HG03060 (cell line): ENCODE measurements around the gene TIAM2.
"Not testable (repeated sequence)": the region's sequence is repeated elsewhere in the genome, so short reads cannot be mapped to it uniquely, and the experiment has no call there.

Experiments used
- ATAC-seq: cut with Tn5 transposase; IDR thresholded peaks from one replicate; pipeline ENCODE4 v1.9.1; 2021; ENCODE audit warnings: low read depth, moderate number of reproducible peaks; ENCODE audit not compliant: unreplicated experiment

Gene TIAM2

GRCh38 chr6:154989448-154989847, 5.7 kb upstream of the TIAM2 start:
- no peak for ATAC-seq

- no peak for ATAC-seq
These were observed 3.9 kb upstream of the TIAM2 start for GRCh38 chr6:154991207-154991606.

- ATAC-seq, result no peak
These were observed 2.1 kb upstream of the TIAM2 start for GRCh38 chr6:154993026-154993425.

GRCh38 chr6:154993710-154994109, 1.4 kb upstream of the TIAM2 start:
- no peak for ATAC-seq

GRCh38 chr6:154994836-154995253, 270 bp upstream of the TIAM2 start:
- no peak for ATAC-seq

- no peak for ATAC-seq
These were observed 988 bp downstream of the TIAM2 start for GRCh38 chr6:154996016-154996590.

- no peak for ATAC-seq
These were observed 1.8 kb downstream of the TIAM2 start for GRCh38 chr6:154996841-154997311.

- no peak for ATAC-seq
These were observed 3.7 kb downstream of the TIAM2 start for GRCh38 chr6:154998855-154999254.

- no peak for ATAC-seq
These were observed 6.4 kb downstream of the TIAM2 start for GRCh38 chr6:155001482-155001881.

- ATAC-seq, result no peak
These were observed 6.8 kb downstream of the TIAM2 start for GRCh38 chr6:155001934-155002333.

- ATAC-seq, result no peak
These were observed 8.4 kb downstream of the TIAM2 start for GRCh38 chr6:155003476-155003875.

- no peak for ATAC-seq
These were observed 8.9 kb downstream of the TIAM2 start for GRCh38 chr6:155004017-155004416.

- no peak for ATAC-seq
These were observed 9.7 kb downstream of the TIAM2 start for GRCh38 chr6:155004576-155005372.

- no peak for ATAC-seq
These were observed 13.5 kb downstream of the TIAM2 start for GRCh38 chr6:155008625-155009024.

GRCh38 chr6:155010940-155011339, 15.8 kb downstream of the TIAM2 start:
- ATAC-seq, result no peak

- no peak for ATAC-seq
These were observed 16.7 kb downstream of the TIAM2 start for GRCh38 chr6:155011809-155012291.

GRCh38 chr6:155013457-155013876, 18.4 kb downstream of the TIAM2 start:
- no peak for ATAC-seq

- ATAC-seq, result no peak
These were observed 19.0 kb downstream of the TIAM2 start for GRCh38 chr6:155014137-155014536.

- no peak for ATAC-seq
These were observed 19.7 kb downstream of the TIAM2 start for GRCh38 chr6:155014670-155015300.

- ATAC-seq, result not testable (repeated sequence)
These were observed 23.3 kb downstream of the TIAM2 start for GRCh38 chr6:155018415-155018814.

- ATAC-seq, result no peak
These were observed 26.6 kb downstream of the TIAM2 start for GRCh38 chr6:155021680-155022079.
